Rectal smooth muscle tissue (tissue), 1 donor: ENCODE results near the gene ETV6.
"Not testable (repeated sequence)": the region's sequence is repeated elsewhere in the genome, so short reads cannot be mapped to it uniquely, and the experiment has no call there.

ENCODE experiments used
- H3K27ac ChIP-seq: one replicate; pipeline ENCODE4 v1.7.0; 2013; ENCODE audit warnings: low read depth, low read length, inconsistent platforms
- H3K27me3 ChIP-seq: one replicate; pipeline ENCODE4 v1.7.0; 2013; ENCODE audit warnings: low read length; ENCODE audit not compliant: control insufficient read depth, insufficient read depth
- H3K36me3 ChIP-seq: one replicate; pipeline ENCODE4 v1.7.0; 2013; ENCODE audit warnings: low read length; ENCODE audit not compliant: control insufficient read depth, insufficient read depth
- H3K4me1 ChIP-seq: one replicate; pipeline ENCODE4 v1.7.0; 2013; ENCODE audit warnings: low read length; ENCODE audit not compliant: control insufficient read depth, insufficient read depth
- H3K4me3 ChIP-seq: one replicate; pipeline ENCODE4 v1.7.0; 2013; ENCODE audit warnings: low read length
- H3K9ac ChIP-seq: one replicate; pipeline ENCODE4 v1.7.0; 2013; ENCODE audit warnings: low read length

The ETV6 gene

DNA sequence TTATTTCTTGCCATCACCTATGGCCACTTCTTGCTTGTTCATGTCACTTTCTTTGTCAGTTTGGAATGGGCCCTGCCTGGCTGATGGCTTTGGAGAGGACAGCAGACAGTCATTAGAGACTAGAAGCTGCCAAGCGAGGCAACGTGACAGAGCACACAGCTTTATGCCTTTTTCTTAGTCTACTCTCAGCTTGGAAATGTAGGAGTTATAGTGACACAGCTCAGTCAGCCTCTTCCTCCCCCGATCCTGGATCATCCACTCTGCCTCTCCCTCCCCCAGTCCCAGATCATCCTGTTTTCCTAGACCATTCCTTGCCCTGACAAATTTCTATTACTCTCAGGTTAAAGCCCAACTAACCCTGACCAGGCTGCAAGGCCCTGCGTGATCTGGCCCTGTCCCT is 26.6 kb downstream of the ETV6 start:
- Histone ChIP-seq H3K36me3 (peaks cover 5% of the 10 kb centered on the region), H3K9ac (no peak overlapping the region), H3K4me3 (no peak overlapping the region), H3K27me3 (no peaks in the 10 kb centered on the region), H3K4me1 (peaks cover 33% of the 10 kb centered on the region), H3K27ac (no peak overlapping the region)

DNA sequence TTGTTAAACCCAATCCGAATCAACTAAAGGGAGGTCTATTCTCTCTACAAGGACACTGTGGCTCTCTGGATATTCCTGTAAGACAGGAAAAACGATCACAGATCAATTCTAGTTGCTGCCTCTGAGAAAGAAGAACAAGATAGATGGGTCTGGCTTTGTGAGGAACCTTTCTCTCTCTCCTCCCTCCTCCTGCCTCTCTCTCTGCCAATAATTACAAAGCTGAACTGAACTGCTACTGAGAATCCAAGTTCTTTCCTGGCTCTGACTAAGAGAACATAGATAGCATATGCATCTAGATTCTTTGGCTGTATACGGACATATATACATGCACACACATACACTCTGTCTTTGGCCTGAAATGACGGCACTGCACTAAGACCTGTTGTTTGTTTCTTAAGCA is 27.6 kb downstream of the ETV6 start:
- H3K36me3 ChIP-seq = peaks cover 5% of the 10 kb centered on the region

DNA sequence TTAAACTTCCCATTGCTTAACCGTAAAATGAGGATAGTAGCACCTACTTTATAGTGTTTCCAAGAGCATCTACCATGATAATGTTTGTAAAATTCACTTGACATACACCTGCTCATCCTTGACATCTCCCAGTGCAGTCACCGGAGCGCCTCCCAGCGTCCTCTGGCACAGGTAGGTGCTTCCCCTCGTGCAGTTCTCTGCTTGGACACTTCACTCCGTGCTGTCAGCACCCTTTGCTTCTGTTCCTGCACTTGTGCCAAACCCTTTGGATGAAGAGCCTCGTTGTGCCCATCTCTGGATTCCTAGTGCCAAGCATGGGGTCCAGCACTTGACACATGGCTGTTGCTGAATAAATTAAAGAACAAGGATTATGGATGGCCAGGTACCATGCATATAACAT is 28.3 kb downstream of the ETV6 start:
- H3K27me3 ChIP-seq = no peaks in the 10 kb centered on the region
- H3K27ac ChIP-seq = no peak overlapping the region
- H3K4me3 ChIP-seq = no peak overlapping the region
- peaks cover 5% of the 10 kb centered on the region for H3K36me3 ChIP-seq
- peaks cover 28% of the 10 kb centered on the region for H3K4me1 ChIP-seq
- H3K9ac ChIP-seq = no peak overlapping the region

More for the DNA sequence above, 27.6 kb downstream of the ETV6 start:
- peaks cover 32% of the 10 kb centered on the region for H3K4me1 ChIP-seq
- no peak overlapping the region for H3K27ac ChIP-seq
- H3K4me3 ChIP-seq = no peak overlapping the region
- H3K9ac ChIP-seq = no peak overlapping the region
- no peaks in the 10 kb centered on the region for H3K27me3 ChIP-seq

DNA sequence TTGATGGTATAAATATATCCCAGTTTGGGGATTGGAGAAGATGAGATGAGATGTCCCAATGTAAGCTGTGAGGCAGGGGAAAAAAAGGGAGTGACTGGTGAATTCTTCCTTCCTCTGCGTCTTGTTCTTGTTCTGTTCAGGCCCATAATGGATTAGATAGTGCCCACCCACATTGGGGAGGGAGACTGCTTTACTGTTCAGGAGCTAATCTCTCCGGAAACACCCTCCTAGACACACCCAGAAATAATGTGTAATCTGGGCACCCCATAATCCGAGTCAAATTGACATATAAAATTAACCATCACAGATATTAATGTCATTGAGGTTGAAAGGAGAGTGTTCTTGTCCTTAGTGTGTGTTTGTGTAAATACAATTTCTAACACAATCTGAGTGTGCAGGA is 29.3 kb downstream of the ETV6 start:
- H3K36me3 ChIP-seq = peaks cover 5% of the 10 kb centered on the region
- no peaks in the 10 kb centered on the region for H3K27me3 ChIP-seq
- H3K4me1 ChIP-seq = peaks cover 22% of the 10 kb centered on the region
- no peak overlapping the region for H3K9ac ChIP-seq
- no peak overlapping the region for H3K27ac ChIP-seq
- no peak overlapping the region for H3K4me3 ChIP-seq

- H3K27ac ChIP-seq = no peak overlapping the region
- no peak overlapping the region for H3K9ac ChIP-seq
- H3K4me3 ChIP-seq = no peak overlapping the region
- peaks cover 5% of the 10 kb centered on the region for H3K36me3 ChIP-seq
- no peaks in the 10 kb centered on the region for H3K27me3 ChIP-seq
- H3K4me1 ChIP-seq = peaks cover 33% of the 10 kb centered on the region
These were observed 31.7 kb downstream of the ETV6 start for GRCh38 chr12:11681207-11681606.

- not testable (repeated sequence) for H3K9ac ChIP-seq, H3K36me3 ChIP-seq, H3K27me3 ChIP-seq, H3K4me3 ChIP-seq, H3K27ac ChIP-seq
- peaks cover 33% of the 10 kb centered on the region for H3K4me1 ChIP-seq
These were observed 32.2 kb downstream of the ETV6 start for GRCh38 chr12:11681695-11682094.

- peaks cover 37% of the 10 kb centered on the region for H3K4me1 ChIP-seq
- H3K27ac ChIP-seq = peak overlapping the region; percentile 30
- H3K36me3 ChIP-seq = no peaks in the 10 kb centered on the region
- no peak overlapping the region for H3K4me3 ChIP-seq
- no peak overlapping the region for H3K9ac ChIP-seq
- H3K27me3 ChIP-seq = no peaks in the 10 kb centered on the region
These were observed 34.9 kb downstream of the ETV6 start for GRCh38 chr12:11684393-11684792.

GRCh38 chr12:11684811-11685210 is 35.3 kb downstream of the ETV6 start:
- no peaks in the 10 kb centered on the region for H3K36me3 ChIP-seq
- H3K9ac ChIP-seq = no peak overlapping the region
- peak overlapping the region; percentile 30 for H3K27ac ChIP-seq
- no peaks in the 10 kb centered on the region for H3K27me3 ChIP-seq
- no peak overlapping the region for H3K4me3 ChIP-seq
- H3K4me1 ChIP-seq = peaks cover 37% of the 10 kb centered on the region

DNA sequence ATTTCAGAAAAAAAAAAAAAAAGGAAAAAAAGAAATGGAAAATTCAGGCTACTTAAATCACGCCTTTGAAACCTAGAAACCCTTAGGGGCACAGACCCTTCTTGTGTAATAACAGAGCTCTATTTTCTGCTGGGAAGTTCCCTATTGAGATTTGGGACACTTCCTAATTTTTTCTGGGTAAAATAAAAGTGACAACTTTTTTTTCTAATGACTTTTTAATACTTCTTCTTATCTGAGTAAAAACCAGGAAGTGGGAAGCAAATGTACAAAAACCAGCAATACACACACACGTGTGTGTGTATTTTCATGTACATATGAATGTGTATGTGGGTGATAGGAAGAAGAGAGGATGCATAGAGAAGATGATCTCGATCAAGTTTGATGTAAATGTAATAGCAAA is 35.8 kb downstream of the ETV6 start:
- no peak overlapping the region for H3K4me3 ChIP-seq
- no peaks in the 10 kb centered on the region for H3K36me3 ChIP-seq
- no peak overlapping the region for H3K9ac ChIP-seq
- no peaks in the 10 kb centered on the region for H3K27me3 ChIP-seq
- peaks cover 37% of the 10 kb centered on the region for H3K4me1 ChIP-seq
- peak overlapping the region; percentile 6 for H3K27ac ChIP-seq

DNA sequence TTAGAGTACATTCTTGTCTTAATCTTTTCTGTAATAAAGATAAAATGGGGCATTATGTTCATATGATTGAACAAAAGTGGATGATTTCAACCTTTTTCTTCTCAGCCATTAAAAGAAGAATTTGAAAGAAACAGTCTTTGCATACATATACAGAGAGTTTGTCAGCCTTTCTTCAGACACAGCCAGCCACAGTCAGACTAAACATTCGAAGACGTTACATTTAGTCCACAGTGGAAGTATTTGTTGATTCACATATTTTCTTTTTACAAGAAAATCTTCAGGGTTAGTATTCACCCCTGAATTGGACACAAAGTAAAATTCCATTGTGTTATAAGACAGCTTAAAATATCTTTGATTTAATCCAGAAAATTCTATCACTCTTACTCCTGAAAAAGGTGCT is 36.2 kb downstream of the ETV6 start:
- Histone ChIP-seq H3K27ac (peak overlapping the region; percentile 6), H3K27me3 (no peaks in the 10 kb centered on the region), H3K9ac (no peak overlapping the region), H3K4me1 (peaks cover 37% of the 10 kb centered on the region), H3K4me3 (no peak overlapping the region), H3K36me3 (no peaks in the 10 kb centered on the region)

- Histone ChIP-seq H3K27ac (no peak overlapping the region), H3K4me1 (peaks cover 37% of the 10 kb centered on the region), H3K4me3 (no peak overlapping the region), H3K36me3 (no peaks in the 10 kb centered on the region), H3K27me3 (no peaks in the 10 kb centered on the region), H3K9ac (no peak overlapping the region)
These were observed 36.6 kb downstream of the ETV6 start for GRCh38 chr12:11686120-11686519.

GRCh38 chr12:11687528-11687927 is 38.1 kb downstream of the ETV6 start:
- Histone ChIP-seq H3K4me3 (no peak overlapping the region), H3K27me3 (no peaks in the 10 kb centered on the region), H3K36me3 (no peaks in the 10 kb centered on the region), H3K27ac (peak overlapping the region; percentile 28), H3K9ac (no peak overlapping the region), H3K4me1 (peaks cover 37% of the 10 kb centered on the region)

- H3K9ac ChIP-seq = no peak overlapping the region
- peaks cover 38% of the 10 kb centered on the region for H3K4me1 ChIP-seq
- H3K27ac ChIP-seq = peak overlapping the region; percentile 28
- H3K36me3 ChIP-seq = no peaks in the 10 kb centered on the region
- no peak overlapping the region for H3K4me3 ChIP-seq
- no peaks in the 10 kb centered on the region for H3K27me3 ChIP-seq
These were observed 38.9 kb downstream of the ETV6 start for GRCh38 chr12:11688379-11688778.
